NK-92 (cell line): ENCODE data around the gene STARD5.
"Not testable (repeated sequence)": the region's sequence is repeated elsewhere in the genome, so short reads cannot be mapped to it uniquely, and the experiment has no call there.

Experiments used
- DNase-seq: peaks from one replicate; lab custom pipeline; 2025; ENCODE audit not compliant: unreplicated experiment; lab: John Stamatoyannopoulos, UW

STARD5 gene

GRCh38 chr15:81323944-81324881, at the start of gene STARD5:
Gene STARD5, minus strand, starts transcription at chr15:81324141. Its CDS starts 42 bp downstream, at chr15:81324099.
- peak; percentile 70 for DNase-seq

GRCh38 chr15:81373176-81373575, 49.2 kb upstream of the STARD5 start:
- DNase-seq: no peak

GRCh38 chr15:81372575-81372974, 48.6 kb upstream of the STARD5 start:
- no peak for DNase-seq

GRCh38 chr15:81363718-81364500, 40.0 kb upstream of the STARD5 start:
- no peak for DNase-seq

- DNase-seq: no peak
Observed at GRCh38 chr15:81363276-81363675, 39.3 kb upstream of the STARD5 start.

- no peak for DNase-seq
Observed at GRCh38 chr15:81362790-81363189, 38.8 kb upstream of the STARD5 start.

- no peak for DNase-seq
Observed at GRCh38 chr15:81361891-81362290, 38.0 kb upstream of the STARD5 start.

GRCh38 chr15:81360491-81360890, 36.5 kb upstream of the STARD5 start:
- no peak for DNase-seq

GRCh38 chr15:81358248-81358647, 34.3 kb upstream of the STARD5 start:
- no peak for DNase-seq

- DNase-seq: no peak
Observed at GRCh38 chr15:81357180-81357686, 33.3 kb upstream of the STARD5 start.

GRCh38 chr15:81356252-81356651, 32.3 kb upstream of the STARD5 start:
- DNase-seq: no peak

- no peak for DNase-seq
Observed at GRCh38 chr15:81351651-81352050, 27.7 kb upstream of the STARD5 start.

- DNase-seq: no peak
Observed at GRCh38 chr15:81349271-81349670, 25.3 kb upstream of the STARD5 start.

- not testable (repeated sequence) for DNase-seq
Observed at GRCh38 chr15:81348691-81349090, 24.8 kb upstream of the STARD5 start.

GRCh38 chr15:81347910-81348309, 24.0 kb upstream of the STARD5 start:
- no peak for DNase-seq

- no peak for DNase-seq
Observed at GRCh38 chr15:81346611-81347010, 22.7 kb upstream of the STARD5 start.

- no peak for DNase-seq
Observed at GRCh38 chr15:81343371-81343770, 19.4 kb upstream of the STARD5 start.

GRCh38 chr15:81341351-81341750, 17.4 kb upstream of the STARD5 start:
- no peak for DNase-seq

- no peak for DNase-seq
Observed at GRCh38 chr15:81339851-81340250, 15.9 kb upstream of the STARD5 start.

- no peak for DNase-seq
Observed at GRCh38 chr15:81339321-81339720, 15.4 kb upstream of the STARD5 start.

- no peak for DNase-seq
Observed at GRCh38 chr15:81338170-81339007, 14.4 kb upstream of the STARD5 start.
